Epithelial cell of prostate (primary cell): ENCODE measurements around the gene FGFBP2.

Source experiments
- DNase-seq: peaks from one replicate; pipeline ENCODE4 v3.0.0-alpha.2; 2011; ENCODE audit warnings: low read depth, low spot score
- H3K27ac ChIP-seq: fragments of 450-650 bp; 2 replicates; pipeline ENCODE4 v1.5.1; 2017; ENCODE audit warnings: mild to moderate bottlenecking

Gene FGFBP2

DNA sequence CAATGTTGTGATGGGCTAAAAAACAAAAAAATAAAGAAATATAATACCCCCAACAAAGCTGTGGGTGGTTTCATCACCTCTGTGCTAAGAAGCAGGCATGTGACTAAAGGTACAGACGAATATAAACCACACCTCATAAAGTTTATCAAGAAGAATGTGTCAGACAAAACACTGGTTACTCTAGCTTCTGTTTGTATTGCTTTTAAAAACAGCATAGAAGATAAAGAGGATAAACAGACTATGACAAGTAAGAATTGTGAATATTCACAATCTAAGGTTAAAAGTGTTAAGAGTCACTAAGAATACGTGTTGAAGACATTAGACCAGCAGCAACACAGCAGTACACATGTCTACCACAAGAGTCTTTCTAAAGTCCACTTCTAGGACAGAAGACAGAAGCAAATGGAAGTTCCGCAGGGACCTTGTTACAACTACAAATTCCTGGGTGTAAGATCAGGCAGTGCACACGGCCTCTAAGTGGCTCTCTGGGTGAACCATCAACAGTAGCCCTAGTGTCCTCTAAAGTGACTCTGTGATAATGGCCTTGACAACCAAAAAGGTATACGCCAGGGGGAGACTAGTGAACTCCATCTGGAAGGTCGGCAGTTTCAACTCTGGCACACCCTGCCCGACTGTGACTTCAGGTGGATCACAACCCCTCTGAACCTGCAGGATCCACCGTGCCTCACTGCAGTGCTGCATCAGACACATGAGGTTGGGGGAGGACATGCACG, 8.3 kb upstream of the FGFBP2 start:
- DNase-seq = no peak
- H3K27ac ChIP-seq = no peak overlapping the region

DNA sequence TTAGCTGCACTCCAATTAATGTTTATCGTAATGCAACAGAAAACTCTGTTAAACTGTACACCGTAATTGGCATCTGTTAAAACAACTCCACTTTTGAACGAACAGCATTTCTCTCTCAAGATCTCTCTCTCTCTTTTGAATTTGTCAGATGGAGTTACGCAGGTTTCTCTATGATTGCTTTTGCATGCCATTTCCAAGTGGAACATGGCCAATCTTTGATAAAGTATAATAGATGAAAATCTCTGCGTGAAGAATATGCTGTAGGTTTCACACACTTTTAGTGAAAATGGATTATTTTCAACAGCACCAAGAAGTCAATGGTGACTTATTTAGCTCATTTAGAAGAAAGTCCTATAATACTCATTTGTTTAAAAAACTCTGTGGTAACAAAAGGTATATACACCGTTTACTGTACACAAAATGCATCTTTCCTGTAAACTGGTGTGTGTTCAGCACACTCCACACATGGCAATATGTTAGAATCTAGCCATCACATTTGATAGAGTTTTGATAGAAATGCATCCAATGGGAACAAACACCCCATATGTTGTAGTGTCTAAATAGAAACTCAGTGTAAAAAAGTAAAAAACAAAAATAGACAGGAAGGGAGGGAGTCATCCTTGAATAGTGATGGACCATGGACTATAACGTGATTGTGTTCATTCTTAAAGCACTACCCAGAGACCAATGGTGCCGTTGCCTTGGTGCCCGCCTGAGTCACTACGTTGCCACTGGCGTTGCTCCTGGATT, 5.8 kb upstream of the FGFBP2 start:
- H3K27ac ChIP-seq = no peak overlapping the region
- no peak for DNase-seq

DNA sequence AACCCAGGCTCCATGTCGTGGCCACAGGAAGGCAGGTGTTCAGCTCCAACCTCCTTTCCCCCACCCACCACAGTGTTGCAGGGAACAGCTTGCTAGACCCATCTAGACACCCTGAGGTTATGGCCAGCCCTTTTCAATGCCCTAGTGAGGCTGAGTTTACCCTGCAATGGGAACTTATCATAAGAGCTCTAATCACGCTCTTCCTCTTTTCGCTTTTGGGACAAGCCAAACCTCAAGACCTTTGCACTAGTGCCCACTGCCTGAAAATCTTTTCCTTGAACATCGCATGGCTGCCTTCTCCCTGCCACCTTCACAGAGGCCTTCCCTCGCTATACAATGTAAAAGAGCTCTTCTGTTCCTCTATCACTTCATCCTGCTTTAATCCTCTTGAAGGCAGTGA, 2.4 kb upstream of the FGFBP2 start:
- no peak for DNase-seq

DNA sequence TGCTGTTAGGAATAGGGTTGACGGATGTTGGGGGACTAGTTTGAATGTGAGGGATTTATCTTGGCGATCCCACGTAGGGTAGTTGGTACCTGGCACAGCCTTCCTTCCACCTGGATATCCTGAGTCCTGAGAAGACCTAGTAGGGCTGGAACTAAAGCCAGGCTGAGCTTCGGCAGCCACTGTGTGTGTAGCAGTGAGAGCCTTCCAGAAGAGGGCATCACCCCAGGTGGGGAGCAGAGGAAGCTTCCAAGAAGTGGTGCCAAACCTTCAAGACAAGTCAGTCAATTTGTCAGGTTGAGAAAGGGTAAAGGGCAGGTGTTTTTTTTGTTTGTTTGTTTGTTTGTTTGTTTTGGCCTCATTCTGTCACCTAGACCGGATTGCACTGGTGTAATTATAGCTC, 1.2 kb upstream of the FGFBP2 start:
- no peak overlapping the region for H3K27ac ChIP-seq
- DNase-seq = no peak

More for the DNA sequence above, 2.4 kb upstream of the FGFBP2 start:
- no peak overlapping the region for H3K27ac ChIP-seq

DNA sequence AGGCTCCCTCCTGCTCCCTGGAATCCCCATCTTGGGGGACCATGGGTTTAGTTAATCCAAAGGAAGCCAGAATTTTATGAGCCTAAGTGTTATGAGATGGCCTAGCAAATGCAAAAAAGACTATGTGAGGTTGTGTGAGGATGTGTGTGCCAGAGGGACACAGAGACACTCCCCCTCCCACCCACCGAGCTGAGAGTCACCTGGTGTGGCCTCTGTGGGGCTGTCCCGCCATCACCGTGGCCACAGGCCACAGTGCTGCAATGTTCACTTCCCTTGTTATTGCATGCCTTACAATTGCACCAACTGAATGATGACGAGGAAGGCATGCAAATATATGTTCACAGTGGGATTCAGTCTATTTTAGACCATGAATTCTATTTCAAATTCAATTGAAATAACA, 601 bp upstream of the FGFBP2 start:
- DNase-seq = no peak

DNA sequence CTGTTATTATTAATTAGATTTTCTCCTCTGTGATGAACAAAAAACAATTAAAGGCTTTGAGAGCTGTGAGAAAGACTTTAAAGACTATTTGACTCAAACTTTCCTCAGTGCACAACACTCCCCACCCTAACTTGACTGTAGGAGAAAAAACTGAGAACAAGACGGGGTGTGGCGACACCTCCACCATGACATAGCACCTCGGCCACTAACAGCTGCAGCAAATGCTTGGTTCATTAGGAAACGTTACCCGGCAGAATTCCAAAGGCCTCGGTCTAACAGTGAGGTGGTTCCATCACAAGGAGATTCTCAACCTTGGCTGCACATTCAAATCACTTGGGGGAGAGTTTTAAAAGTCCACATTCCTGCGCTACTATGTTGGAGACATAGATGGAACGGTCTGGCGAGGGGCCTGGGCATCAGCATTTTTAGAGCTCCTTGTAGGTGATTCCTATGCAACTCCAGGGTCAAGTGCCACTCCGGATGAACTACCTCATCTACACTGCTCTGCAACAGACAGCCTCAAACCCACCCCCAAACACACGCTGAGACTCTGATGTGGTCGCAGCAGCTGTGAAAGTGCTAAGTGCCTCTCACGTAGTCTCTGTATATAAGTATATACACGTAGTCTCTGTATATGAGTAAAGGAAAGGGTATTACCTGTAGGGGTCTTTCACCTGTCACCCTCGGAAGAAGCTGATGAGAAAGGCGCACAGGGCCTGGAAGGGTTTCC, 1.0 kb downstream of the FGFBP2 start:
- no peak overlapping the region for H3K27ac ChIP-seq
- no peak for DNase-seq

More for the DNA sequence above, 601 bp upstream of the FGFBP2 start:
- no peak overlapping the region for H3K27ac ChIP-seq

DNA sequence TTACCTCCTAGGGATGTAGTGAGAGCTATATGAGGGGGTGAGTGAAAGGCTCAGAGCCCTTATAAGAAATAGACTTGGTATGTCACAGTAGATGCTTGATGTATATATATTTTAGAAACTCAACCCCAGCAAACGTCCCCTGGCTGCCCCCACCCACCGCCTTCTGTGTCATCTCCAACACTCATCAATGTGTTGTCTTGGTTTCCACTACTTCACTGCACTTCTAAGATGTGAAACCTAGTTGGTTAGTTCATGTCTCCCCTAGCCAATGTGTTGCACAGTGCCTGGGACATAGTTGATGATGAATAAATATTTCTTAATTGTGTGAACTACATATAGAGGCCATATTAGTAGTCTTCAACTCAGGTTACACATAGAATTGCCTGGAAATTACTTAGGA, 4.4 kb downstream of the FGFBP2 start:
- DNase-seq = no peak
- H3K27ac ChIP-seq = no peak overlapping the region

DNA sequence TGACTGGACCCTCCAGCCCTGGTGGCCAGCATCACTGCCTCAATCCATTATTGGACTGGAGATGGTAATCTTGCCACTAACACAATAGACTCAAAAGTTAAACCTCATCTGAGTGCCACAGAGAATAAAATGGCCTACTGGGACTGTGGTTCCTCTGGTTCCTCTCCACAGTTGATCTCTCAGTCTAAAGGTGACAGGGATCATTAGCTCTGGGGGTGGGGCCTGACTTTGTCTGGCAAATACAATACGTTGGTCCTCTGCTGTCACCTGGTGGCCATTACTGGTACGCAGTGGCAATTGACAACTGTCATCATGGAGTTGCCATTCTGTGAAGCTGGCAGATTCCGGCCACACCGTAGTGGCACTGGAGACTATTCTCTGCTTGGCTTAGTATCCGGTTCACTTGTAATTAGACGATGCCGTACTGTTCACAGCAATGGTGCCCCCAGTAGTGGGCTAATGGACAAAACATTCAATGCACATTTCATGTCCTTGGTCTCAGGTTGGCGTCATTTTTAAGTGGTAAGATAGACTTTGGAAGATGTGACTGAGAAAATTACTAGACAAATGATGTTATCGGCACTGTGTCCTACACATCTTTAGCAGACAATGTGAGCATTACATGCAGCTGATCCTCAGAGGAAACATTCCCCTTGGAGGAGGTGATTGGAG, 6.7 kb downstream of the FGFBP2 start:
- no peak for DNase-seq
- no peak overlapping the region for H3K27ac ChIP-seq

DNA sequence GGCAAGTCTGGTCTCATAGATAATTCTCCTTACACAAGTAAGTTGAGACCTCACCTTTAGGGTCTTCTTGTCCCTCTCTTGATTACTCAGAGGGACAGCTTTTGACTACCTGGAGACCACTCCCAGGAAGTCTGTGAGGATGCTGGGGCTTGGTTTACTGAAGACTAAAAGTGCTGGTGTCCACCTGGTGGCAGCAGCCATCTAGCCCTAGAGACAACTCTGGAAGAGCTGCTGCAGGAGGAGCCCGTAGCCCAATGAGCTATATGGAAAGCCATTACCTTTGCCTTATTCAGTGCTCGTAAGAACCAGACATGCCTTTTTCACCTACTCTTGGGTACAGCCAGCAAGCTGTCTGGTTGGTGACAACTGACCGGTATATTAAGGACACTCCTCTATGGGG, 7.3 kb downstream of the FGFBP2 start:
- DNase-seq = no peak
- H3K27ac ChIP-seq = no peak overlapping the region

DNA sequence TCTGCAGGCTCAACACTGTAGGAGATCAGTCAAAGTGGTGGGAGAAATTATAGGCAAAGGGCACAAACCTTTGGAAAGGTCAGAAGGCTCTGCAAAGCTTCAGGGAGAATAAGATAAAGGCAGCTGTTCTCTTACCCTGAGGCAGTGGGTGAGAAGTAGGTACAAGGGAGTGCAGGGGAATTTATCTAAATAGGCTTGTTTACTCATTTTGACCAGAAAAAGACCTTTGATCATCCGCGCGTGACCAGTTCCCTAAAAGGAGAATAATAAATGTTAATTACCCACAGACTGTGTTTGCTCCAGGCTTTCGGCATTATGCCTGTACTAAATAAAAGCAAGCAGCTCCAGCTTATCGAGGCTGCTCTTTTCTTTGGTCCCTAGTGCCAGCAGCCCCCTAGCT, 9.3 kb downstream of the FGFBP2 start:
- DNase-seq = no peak
- H3K27ac ChIP-seq = no peak overlapping the region

DNA sequence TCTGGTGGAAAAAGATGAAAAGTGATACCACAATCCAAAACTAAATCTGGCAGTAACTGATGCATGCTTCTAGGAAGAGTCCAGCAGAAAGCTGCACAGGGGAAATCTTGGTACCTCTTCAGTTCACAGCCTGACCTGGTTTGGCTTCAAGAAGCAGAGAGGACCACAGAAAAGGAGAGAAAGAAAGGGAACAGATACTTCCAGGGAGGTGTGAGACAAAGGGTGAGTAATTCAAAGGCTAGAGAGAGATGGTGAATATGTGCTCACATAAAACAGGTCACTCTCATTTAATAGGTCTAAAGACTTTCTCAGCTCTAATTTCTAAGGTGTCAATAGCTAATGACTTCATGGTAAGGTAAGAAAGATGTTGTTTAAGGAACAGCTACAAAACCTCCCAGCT, 11.2 kb downstream of the FGFBP2 start:
- H3K27ac ChIP-seq = no peak overlapping the region
- no peak for DNase-seq

DNA sequence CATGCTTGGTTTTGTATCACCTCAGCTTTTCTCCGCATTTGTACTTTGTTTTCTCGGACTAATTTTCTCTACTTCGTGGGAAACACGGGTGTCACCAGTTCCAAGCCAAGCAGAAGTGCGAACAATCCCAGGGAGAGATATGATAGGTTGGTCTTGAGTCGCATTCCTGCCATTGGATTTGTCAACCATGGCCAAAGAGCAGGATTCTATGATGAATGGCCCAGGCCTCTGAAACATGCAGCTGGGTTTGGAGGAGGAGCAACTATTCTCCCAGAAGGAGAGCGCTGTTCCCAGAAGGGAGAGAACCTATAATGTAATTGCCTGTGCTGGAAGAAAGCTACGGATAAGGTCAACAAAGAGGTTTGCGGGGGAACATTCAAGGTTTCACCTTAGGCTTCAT, 14.1 kb downstream of the FGFBP2 start:
- no peak for DNase-seq
- H3K27ac ChIP-seq = no peak overlapping the region

DNA sequence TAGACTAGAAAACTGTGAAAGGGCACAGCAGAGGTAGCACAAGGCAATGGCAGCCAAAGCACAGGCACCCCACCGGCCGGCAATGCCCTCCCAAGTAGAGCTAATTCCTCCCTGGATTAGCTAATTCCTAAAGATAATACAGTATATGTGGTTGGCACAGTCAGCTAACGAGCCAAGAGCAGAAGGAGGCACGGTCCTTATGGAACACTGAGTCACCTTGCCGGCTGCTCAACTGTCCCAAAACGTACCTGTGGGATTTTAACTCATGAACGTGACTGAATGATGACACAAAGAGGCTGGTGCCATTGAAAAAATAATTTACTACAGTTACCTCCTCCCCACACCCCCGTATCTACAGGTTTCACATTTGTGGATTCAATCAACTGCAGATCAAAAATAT, 15.3 kb downstream of the FGFBP2 start:
- DNase-seq = no peak
- no peak overlapping the region for H3K27ac ChIP-seq

DNA sequence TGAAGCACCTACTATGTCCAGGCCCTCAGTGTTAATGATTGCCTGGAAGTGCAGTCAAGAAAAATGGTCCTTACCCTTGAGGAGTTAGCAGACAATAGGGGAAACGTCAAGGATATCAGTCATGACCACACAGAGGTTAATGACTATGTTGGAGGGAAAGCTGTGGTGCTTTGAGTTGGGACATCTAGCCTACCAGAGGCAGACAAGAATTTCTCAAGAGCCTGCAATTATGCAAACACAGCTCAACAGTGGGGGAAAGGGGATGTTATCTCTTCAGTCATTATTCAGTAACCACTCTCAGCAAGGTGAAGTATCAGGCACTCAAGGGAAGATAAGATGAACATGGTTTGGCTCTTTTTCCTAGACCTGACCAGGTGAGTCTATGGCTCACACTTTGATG, 17.5 kb downstream of the FGFBP2 start:
- H3K27ac ChIP-seq = no peak overlapping the region
- no peak for DNase-seq

DNA sequence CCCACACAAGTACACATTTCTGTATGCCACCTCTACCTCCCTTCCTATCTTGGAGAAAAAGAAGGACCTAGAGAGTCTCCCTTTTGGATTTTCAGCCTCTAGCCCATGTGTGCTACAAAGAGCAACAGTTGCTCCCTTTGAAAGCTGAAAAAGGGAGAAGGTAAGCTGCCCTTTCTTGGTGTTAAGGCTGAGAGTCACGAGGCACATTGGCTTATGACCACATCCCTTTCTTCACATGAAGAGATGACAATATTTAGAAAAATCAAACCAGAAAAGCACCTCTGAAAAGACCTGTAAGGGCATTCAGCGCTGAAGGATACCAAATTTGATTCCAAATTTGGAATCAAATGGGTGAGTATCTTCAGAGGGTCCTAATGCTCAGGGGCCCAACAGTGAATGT, 18.1 kb downstream of the FGFBP2 start:
- H3K27ac ChIP-seq = no peak overlapping the region
- DNase-seq = no peak

DNA sequence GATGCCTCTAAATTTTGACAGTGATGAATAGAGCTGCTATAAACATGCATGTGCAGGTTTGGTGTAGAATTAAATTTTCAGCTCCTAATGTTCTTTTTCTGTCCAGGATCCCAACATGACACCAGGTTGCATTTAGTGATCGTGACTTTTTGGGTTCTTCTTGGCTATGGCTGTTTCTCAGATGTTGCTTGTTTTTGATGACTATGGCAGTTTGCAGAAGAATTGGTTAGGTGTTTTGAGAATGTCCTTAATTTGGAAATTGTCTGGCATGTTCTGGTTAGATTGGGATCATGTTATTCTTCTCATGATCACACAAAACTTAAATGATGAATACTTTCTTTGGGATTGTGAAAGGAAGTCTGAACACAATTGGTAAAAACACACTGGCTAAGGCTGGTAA, 20.7 kb downstream of the FGFBP2 start:
- no peak overlapping the region for H3K27ac ChIP-seq
- DNase-seq = no peak

DNA sequence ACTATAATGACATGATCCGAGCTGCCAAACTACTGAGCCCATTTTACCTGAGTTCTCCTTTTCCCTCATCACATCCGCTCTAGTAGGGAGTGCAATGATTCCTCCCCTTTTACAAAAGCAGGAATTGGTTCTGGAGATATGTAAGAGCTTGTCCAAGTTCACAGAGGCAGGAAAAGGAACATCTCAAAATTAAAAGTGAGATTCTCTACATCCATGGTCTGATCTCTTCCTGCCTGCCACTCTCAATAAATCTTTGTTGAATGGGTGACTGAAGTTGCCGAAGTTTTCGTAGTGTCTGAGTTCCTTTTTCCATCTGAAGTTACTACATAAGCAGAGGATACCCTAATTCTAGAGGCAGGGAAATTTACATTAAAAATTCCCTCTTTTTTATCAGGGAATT, 24.3 kb downstream of the FGFBP2 start, which contains the start of gene FGFBP1:
Gene FGFBP1, minus strand, starts transcription at position 101 of the 400 bp plus-strand sequence. CDS start 2,108 bp downstream, outside the sequence.
- H3K27ac ChIP-seq = peak within 1 kb of the TSS; percentile 87
- no peak for DNase-seq

DNA sequence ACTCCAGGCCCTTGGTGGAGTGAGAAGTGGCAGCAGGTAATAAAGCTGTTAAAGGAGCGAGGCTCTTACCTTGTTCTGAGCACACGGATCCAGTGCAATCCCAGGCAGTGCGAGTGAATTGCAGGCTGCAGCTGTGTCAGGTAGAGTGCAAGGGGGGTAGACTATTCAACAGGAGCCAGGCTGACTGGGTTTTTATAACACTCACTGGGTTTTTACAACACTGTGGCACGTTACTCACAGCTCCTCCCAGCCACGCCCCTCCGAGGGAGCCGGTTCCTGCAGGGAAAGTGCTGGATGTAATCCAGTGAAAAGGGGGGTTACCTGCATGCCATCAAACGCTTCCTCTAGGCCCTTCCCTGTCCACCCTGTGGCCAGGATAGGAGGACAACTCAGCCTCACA, 24.8 kb downstream of the FGFBP2 start:
- peak overlapping the region; percentile 87 for H3K27ac ChIP-seq
- DNase-seq = no peak

DNA sequence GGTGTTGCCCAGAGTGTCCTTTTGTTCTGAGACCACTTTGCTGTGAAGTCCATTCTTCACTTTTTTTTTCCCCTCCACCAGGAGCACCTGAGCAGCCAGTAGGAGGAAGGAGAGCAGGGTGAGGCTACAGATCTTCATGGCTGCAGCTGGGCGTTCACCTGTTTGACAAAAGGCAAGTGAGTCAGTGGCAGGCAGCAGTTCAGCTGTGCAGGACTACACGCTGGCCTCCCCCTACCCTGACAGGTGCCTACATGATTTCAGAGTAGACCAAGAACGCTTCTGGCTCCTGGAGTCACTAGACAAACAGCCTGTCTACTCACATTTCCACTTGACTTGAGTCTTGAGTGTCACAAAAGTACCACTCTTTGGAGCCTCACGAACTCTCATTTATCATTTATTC, 26.5 kb downstream of the FGFBP2 start:
- DNase-seq = peak; percentile 84
- peak overlapping the region; percentile 87 for H3K27ac ChIP-seq

DNA sequence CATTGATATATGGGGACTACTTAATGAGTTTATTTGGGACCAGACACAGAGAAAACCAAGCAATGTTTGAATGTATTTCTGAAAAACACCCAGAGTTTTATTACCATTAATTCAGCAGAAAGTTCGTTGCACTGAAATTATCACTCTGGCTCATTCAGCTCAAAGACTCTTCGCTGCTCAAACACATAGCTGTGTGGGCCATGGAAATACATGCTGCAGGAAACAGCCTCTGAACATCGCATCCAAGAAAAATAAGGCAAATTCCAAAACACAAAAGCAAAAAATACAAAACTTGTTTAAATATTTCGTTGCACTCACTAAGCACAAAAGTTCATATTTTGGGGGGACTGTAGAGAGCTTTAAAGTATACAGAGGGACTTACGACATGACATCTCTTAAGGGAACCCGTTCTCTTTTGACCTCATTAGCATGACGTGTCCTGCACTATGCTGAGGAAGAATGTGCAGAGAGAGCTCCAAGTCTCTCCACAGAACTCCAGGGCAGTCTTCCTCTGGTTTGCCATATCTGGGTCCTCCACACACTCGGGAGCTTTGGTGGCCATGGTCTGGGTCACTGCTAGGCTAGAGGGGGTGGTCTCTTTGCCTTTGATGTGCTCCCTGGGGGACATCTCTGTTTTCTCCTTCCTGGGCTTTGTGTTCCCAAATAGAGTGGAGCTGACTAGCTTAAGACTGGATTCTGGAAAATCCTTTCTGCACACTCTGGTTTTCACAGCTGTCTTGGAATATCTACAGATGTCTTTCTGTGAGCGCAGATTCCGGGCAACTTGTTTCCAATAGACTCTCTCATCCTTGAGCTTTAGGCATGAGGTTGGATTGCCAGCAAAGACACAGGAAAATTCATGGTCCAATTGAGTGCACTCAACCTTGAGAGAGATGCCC, 27.2 kb downstream of the FGFBP2 start:
- no peak for DNase-seq
- peak overlapping the region; percentile 87 for H3K27ac ChIP-seq
